Esophagus muscularis mucosa (tissue), 4 donors: ENCODE measurements around the gene CAPN9. TPM values are rescaled to one million over a fixed set of nuclear protein-coding genes. Genes with fewer than 3 reads are reported as not detected.

Experiments
- DNase-seq: peaks from one replicate; pipeline ENCODE4 v3.0.0-alpha.2; 2017; ENCODE audit errors: extremely low spot score
- H3K27ac ChIP-seq, 4 donors: fragments of 200-600 bp; sonication (generic); replicated peaks in 1 of 4; 1 replicate in 3 of 4; 2 replicates in 1 of 4; pipeline ENCODE4 v1.5.1; 2016 to 2019; ENCODE audit warnings: mild to moderate bottlenecking in 1 of 4
- H3K27me3 ChIP-seq, 4 donors: fragments of 200-600 bp; sonication (generic); one replicate each; pipeline versions ENCODE4 v1.5.1 to v1.6.0; 2016 to 2019
- H3K36me3 ChIP-seq, 4 donors: fragments of 200-600 bp; sonication (generic); one replicate each; pipeline ENCODE4 v1.5.1; 2016 to 2019
- H3K4me1 ChIP-seq, 4 donors: fragments of 200-600 bp; sonication (generic); one replicate each; pipeline ENCODE4 v1.5.1; 2016 to 2019
- H3K4me3 ChIP-seq, 4 donors: fragments of 200-600 bp; sonication (generic); 1 replicate in 2 of 4; 2 replicates in 2 of 4; pipeline ENCODE4 v1.5.1; 2016 to 2019; ENCODE audit warnings: mild to moderate bottlenecking in 4 of 4, moderate library complexity in 1 of 4
- H3K9me3 ChIP-seq, 4 donors: fragments of 200-600 bp; sonication (generic); 1 replicate in 3 of 4; 2 replicates in 1 of 4; pipeline ENCODE4 v1.5.1; 2016 to 2019
- CTCF ChIP-seq, 3 experiments: fragments of 200-600 bp in 2 of 3; fragments of 450-650 bp in 1 of 3; sonication (generic) in 2 of 3; IDR thresholded peaks; one replicate each; pipeline ENCODE4 v1.5.1; 2017 to 2019; ENCODE audit warnings: antibody characterized with exemption in 3 of 3, mild to moderate bottlenecking in 2 of 3, moderate library complexity in 1 of 3
- EP300 ChIP-seq: sonication (generic); formaldehyde crosslinking; IDR thresholded peaks from one replicate; pipeline ENCODE4 v1.6.1; 2017; ENCODE audit warnings: antibody characterized with exemption
- POLR2A ChIP-seq: fragments of 450-650 bp; IDR thresholded peaks from one replicate; pipeline ENCODE4 v1.6.1; 2017; ENCODE audit warnings: antibody characterized with exemption, moderate library complexity, mild to moderate bottlenecking, low read depth
- POLR2AphosphoS5 ChIP-seq, 2 donors: sonication (generic); formaldehyde crosslinking; IDR thresholded peaks; one replicate each; pipeline ENCODE4 v1.6.1; 2017; ENCODE audit warnings: antibody characterized with exemption in 2 of 2
- WGBS: methylation state at CpG from one replicate; pipeline ENCODE4 v1.1.5; 2018; 5-methylcytosine and 5-hydroxymethylcytosine counted together
- intact Hi-C: fragments of 100-400 bp; cut with DNase I; formaldehyde crosslinking; loops from one replicate; pipeline ENCODE4 v1.15.1; 2023
- total RNA-seq, 4 donors: library from RNA; depleted of rRNA; stranded (reverse); fragments of >200 nt; gene quantifications; one replicate each; pipeline versions ENCODE4 v1.1.0 to v1.2.1, GENCODE V29; 2016

Gene CAPN9
- total RNA-seq, 4 donors from 2014 or later, result not detected

- Histone ChIP-seq H3K27ac (no peak overlapping the region), H3K4me3 (no peak overlapping the region), H3K27me3 (no peaks in the 10 kb centered on the region), H3K36me3 (no peaks in the 10 kb centered on the region), H3K9me3 (peaks cover 0 to 6% (median 0%) of the 10 kb centered on the region in 4 donors), H3K4me1 (no peaks in the 10 kb centered on the region)
- DNase-seq, result no peak
- TF ChIP-seq POLR2AphosphoS5 (IDR thresholded peaks at IDR 0.05) (no peak), CTCF (IDR thresholded peaks at IDR 0.05) (no peak), EP300 (no peak), POLR2A (no peak)
- WGBS, result 52% methylated on average over 2 of the region's 2 CpGs
- intact Hi-C loops, result no loop called here
Observed at GRCh38 chr1:230735447-230735846, 11.7 kb upstream of the CAPN9 start.

- intact Hi-C loops, result no loop called here
- H3K9me3 ChIP-seq, result peaks cover 0 to 6% (median 0%) of the 10 kb centered on the region in 4 donors
- H3K27ac ChIP-seq, result no peak overlapping the region
- 90% methylated on average over 3 of the region's 3 CpGs for WGBS
- TF ChIP-seq POLR2AphosphoS5 (IDR thresholded peaks at IDR 0.05) (no peak), CTCF (IDR thresholded peaks at IDR 0.05) (no peak), EP300 (no peak), POLR2A (no peak)
- H3K36me3 ChIP-seq, result no peaks in the 10 kb centered on the region
- DNase-seq, result no peak
- H3K4me3 ChIP-seq, result no peak overlapping the region
- no peaks in the 10 kb centered on the region for H3K27me3 ChIP-seq
- H3K4me1 ChIP-seq, result no peaks in the 10 kb centered on the region
Observed at GRCh38 chr1:230737622-230738262, 9.4 kb upstream of the CAPN9 start.

- 93% methylated on average over 12 of the region's 12 CpGs for WGBS
- Histone ChIP-seq H3K27ac (no peak overlapping the region), H3K27me3 (no peaks in the 10 kb centered on the region), H3K4me3 (no peak overlapping the region), H3K36me3 (no peaks in the 10 kb centered on the region), H3K9me3 (peaks cover 0 to 6% (median 0%) of the 10 kb centered on the region in 4 donors), H3K4me1 (no peaks in the 10 kb centered on the region)
- intact Hi-C loops, result no loop called here
- no peak for TF ChIP-seq POLR2A
- TF ChIP-seq CTCF (IDR thresholded peaks at IDR 0.05), result no peak
- TF ChIP-seq POLR2AphosphoS5 (IDR thresholded peaks at IDR 0.05), result no peak
- TF ChIP-seq EP300, result no peak
- DNase-seq, result no peak
Observed at GRCh38 chr1:230739564-230740290, 7.5 kb upstream of the CAPN9 start.

GRCh38 chr1:230743899-230744298, 3.3 kb upstream of the CAPN9 start:
- Histone ChIP-seq H3K27ac (no peak overlapping the region), H3K9me3 (no peaks in the 10 kb centered on the region), H3K27me3 (peaks cover 0 to 7% (median 0%) of the 10 kb centered on the region in 4 donors), H3K4me1 (no peaks in the 10 kb centered on the region), H3K36me3 (no peaks in the 10 kb centered on the region), H3K4me3 (no peak overlapping the region)
- TF ChIP-seq POLR2AphosphoS5 (IDR thresholded peaks at IDR 0.05) (no peak), EP300 (no peak), POLR2A (no peak), CTCF (IDR thresholded peaks at IDR 0.05) (no peak)
- intact Hi-C loops, result no loop called here
- WGBS, result 66% methylated on average over 2 of the region's 2 CpGs
- no peak for DNase-seq
